MCF 10A (cell line): ENCODE data around the gene PATE1. TPM values are rescaled to one million over a fixed set of nuclear protein-coding genes. Genes with fewer than 3 reads are reported as not detected.

Source experiments
- BruUV-seq: library from RNA; stranded (reverse); fragments of 400-500 nt; replicated peaks from 2 replicates; lab custom pipeline; 2021; lab: Mats Ljungman, UMichigan
- CTCF ChIA-PET: fragments of 300-600 bp; sonication (Branson Sonifier 250); formaldehyde crosslinking; extraction: SDS; loops from one replicate; lab custom pipeline; 2021; ENCODE audit warnings: antibody characterized with exemption, inconsistent platforms; lab: Yijun Ruan, JAX
- POLR2A ChIA-PET: fragments of 300-600, 350-650 bp; sonication (Branson Sonifier 250); formaldehyde crosslinking; extraction: SDS; loops from one replicate; lab custom pipeline; 2020; ENCODE audit warnings: antibody characterized with exemption, inconsistent platforms; lab: Yijun Ruan, JAX
- DNase-seq: peaks from one replicate; pipeline ENCODE4 v3.0.0-alpha.2; 2018; ENCODE audit not compliant: unreplicated experiment
- H3K27ac Mint-ChIP-seq: one replicate; pipeline ENCODE4 v1.8.0; 2022; ENCODE audit warnings: mild to moderate bottlenecking, low read depth, mixed read lengths; ENCODE audit not compliant: unreplicated experiment
- H3K27me3 Mint-ChIP-seq: one replicate; pipeline ENCODE4 v1.8.0; 2022; ENCODE audit warnings: mixed read lengths; ENCODE audit not compliant: insufficient read depth, unreplicated experiment
- H3K36me3 Mint-ChIP-seq: one replicate; pipeline ENCODE4 v1.8.0; 2022; ENCODE audit warnings: mild to moderate bottlenecking, moderate library complexity, mixed read lengths; ENCODE audit not compliant: insufficient read depth, unreplicated experiment
- H3K4me1 Mint-ChIP-seq: one replicate; pipeline ENCODE4 v1.8.0; 2022; ENCODE audit warnings: mixed read lengths; ENCODE audit not compliant: insufficient read depth, unreplicated experiment
- H3K4me3 Mint-ChIP-seq: one replicate; pipeline ENCODE4 v1.8.0; 2022; ENCODE audit warnings: mild to moderate bottlenecking, moderate library complexity, mixed read lengths; ENCODE audit not compliant: unreplicated experiment
- H3K9me3 Mint-ChIP-seq: one replicate; pipeline ENCODE4 v1.8.0; 2022; ENCODE audit warnings: mixed read lengths; ENCODE audit not compliant: unreplicated experiment
- intact Hi-C: fragments of 100-400 bp; cut with micrococcal nuclease; formaldehyde crosslinking; loops from 2 replicates; pipeline ENCODE4 v1.14.1; 2022
- total RNA-seq: library from RNA; stranded (reverse); gene quantifications from 2 replicates; pipeline ENCODE4 v1.2.3, GENCODE V29; 2022
- TF ChIP-seq, protein P1 (sequence below): fragments of 200-600 bp; IDR thresholded peaks from one replicate; pipeline ENCODE4 v1.8.0; 2022; ENCODE audit warnings: antibody characterized with exemption, mild to moderate bottlenecking; ENCODE audit not compliant: unreplicated experiment

PATE1 gene
- total RNA-seq, 1 experiment from 2014 or later, result not detected

DNA sequence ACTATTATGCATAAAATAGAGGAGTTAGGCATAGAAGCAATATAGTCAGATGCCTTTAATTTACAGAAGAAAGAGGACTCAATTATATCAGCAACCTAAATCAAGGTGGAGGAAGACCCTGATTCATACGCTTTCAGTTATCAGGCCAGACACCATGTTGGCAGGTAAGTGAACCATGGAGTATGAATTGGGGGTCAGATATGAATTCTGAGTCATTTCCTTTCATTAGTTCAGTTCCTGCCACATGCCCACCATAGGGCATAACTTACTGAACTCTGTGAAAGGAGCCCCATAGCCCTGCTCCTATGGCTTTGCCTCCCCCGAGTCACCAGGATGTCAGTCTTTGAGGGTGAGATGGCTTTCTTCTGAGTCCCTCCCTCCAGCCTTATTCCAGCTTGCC lies 17.4 kb downstream of the PATE1 start:
- BruUV-seq, result no TSS peak
- intact Hi-C loops, result no loop called here
- Mint-ChIP-seq H3K27me3 (peaks cover 41% of the 10 kb centered on the region), H3K4me3 (no peak overlapping the region), H3K4me1 (no peaks in the 10 kb centered on the region), H3K9me3 (peaks cover 6% of the 10 kb centered on the region), H3K27ac (no peak overlapping the region), H3K36me3 (no peaks in the 10 kb centered on the region)
- TF ChIP-seq, protein P1, sequence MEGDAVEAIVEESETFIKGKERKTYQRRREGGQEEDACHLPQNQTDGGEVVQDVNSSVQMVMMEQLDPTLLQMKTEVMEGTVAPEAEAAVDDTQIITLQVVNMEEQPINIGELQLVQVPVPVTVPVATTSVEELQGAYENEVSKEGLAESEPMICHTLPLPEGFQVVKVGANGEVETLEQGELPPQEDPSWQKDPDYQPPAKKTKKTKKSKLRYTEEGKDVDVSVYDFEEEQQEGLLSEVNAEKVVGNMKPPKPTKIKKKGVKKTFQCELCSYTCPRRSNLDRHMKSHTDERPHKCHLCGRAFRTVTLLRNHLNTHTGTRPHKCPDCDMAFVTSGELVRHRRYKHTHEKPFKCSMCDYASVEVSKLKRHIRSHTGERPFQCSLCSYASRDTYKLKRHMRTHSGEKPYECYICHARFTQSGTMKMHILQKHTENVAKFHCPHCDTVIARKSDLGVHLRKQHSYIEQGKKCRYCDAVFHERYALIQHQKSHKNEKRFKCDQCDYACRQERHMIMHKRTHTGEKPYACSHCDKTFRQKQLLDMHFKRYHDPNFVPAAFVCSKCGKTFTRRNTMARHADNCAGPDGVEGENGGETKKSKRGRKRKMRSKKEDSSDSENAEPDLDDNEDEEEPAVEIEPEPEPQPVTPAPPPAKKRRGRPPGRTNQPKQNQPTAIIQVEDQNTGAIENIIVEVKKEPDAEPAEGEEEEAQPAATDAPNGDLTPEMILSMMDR, result no peak
- ChIA-PET POLR2A (no interaction called here), CTCF (no interaction called here)
- no peak for DNase-seq

DNA sequence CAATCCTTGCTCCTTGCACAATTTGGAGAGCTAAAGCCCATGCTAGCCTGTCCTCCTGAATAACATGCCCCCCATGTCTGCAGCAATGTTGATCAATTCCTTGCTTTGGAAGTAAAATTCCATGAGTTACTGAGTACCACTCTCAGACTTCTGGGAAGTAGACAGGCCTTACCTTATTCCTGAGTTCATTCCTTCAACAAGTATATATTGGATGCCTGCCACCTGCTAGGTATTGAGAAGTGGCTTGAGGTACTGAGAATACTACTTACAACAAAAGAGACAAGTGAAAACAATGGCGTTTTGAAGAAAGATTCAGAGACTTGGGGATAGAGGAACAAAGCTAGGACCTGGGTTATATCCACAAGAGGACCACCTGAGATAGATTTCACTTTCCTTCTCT lies 20.2 kb downstream of the PATE1 start:
- BruUV-seq, result no TSS peak
- no peaks in the 10 kb centered on the region for H3K9me3 Mint-ChIP-seq
- no peak overlapping the region for H3K27ac Mint-ChIP-seq
- H3K4me3 Mint-ChIP-seq, result no peak overlapping the region
- POLR2A ChIA-PET, result no interaction called here
- H3K4me1 Mint-ChIP-seq, result no peaks in the 10 kb centered on the region
- peaks cover 27% of the 10 kb centered on the region for H3K27me3 Mint-ChIP-seq
- TF ChIP-seq, protein P1, result no peak
- CTCF ChIA-PET, result no interaction called here
- intact Hi-C loops, result no loop called here
- DNase-seq, result no peak
- no peaks in the 10 kb centered on the region for H3K36me3 Mint-ChIP-seq

DNA sequence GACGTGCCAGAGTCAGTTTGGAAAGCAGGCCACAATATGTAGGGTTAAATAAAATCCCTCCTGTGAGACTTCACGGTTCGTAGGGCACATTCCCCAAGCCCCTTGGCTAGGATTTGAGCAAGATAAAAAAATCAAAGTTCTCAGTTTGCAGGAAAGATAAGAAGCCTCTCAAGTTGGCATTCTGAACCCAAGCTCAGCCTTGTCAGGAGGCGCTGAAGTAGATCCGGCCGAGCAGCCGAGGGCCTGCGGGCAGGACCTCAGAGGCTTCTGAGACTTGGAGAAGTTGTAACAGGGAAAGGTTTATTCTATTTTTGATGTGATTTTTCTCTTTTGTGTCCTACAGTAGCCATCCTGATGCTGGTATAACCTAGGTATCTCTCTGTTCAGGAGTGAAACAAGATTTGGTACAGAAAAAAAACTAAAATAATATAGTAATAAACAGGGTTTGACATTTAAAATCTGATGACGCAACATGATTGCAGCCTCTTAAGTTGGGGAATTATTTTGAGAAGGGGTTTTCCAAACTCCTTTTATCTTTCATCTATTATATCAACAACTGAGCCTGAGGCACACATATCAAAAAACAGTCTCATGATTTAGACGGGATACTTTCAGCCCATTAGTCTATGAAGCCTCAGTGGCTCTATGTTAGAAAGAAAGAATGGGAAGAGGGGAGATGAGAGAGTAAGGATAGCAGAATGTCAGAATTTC lies 22.4 kb downstream of the PATE1 start:
- H3K27me3 Mint-ChIP-seq, result peaks cover 27% of the 10 kb centered on the region
- BruUV-seq, result no TSS peak
- H3K9me3 Mint-ChIP-seq, result no peaks in the 10 kb centered on the region
- H3K27ac Mint-ChIP-seq, result no peak overlapping the region
- POLR2A ChIA-PET, result no interaction called here
- TF ChIP-seq, protein P1, result no peak
- H3K36me3 Mint-ChIP-seq, result no peaks in the 10 kb centered on the region
- H3K4me1 Mint-ChIP-seq, result peaks cover 6% of the 10 kb centered on the region
- no peak overlapping the region for H3K4me3 Mint-ChIP-seq
- no peak for DNase-seq
- intact Hi-C loops, result no loop called here
- CTCF ChIA-PET, result no interaction called here

DNA sequence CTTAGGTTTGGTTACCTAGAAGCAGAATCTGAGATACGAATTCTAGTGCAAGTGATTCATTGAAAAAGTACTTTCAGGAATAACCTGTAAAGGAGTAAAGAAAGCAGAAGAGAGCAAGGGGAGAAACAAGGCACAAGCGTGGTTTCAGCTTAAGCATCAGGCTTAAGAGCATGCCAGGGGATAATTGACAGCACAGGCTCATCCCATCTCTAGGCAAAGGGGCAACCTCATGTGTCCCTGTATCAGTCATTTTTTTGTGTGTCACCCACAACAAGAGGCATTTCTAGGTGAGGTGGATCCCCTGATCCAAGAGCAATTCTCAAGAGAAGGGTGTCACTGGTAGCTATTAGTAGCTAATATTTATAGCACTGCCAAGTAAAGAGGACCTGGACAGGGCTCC lies 24.5 kb downstream of the PATE1 start:
- Mint-ChIP-seq H3K27ac (no peak overlapping the region), H3K9me3 (no peaks in the 10 kb centered on the region), H3K4me3 (no peak overlapping the region), H3K36me3 (no peaks in the 10 kb centered on the region), H3K4me1 (peaks cover 6% of the 10 kb centered on the region), H3K27me3 (peaks cover 27% of the 10 kb centered on the region)
- ChIA-PET CTCF (interaction anchor here (0.6 kb wide), 1 partner anchor 1790 kb away, joined by 3 read pairs; no protein-coding TSS in a partner anchor), POLR2A (no interaction called here)
- no TSS peak for BruUV-seq
- intact Hi-C loops, result no loop called here
- DNase-seq, result no peak
- TF ChIP-seq, protein P1, result no peak
